Measurements from ENCODE around the gene ANO4. TPM values are rescaled to one million over a fixed set of nuclear protein-coding genes. Genes with fewer than 3 reads are reported as not detected.

Gene ANO4
- total and polyA plus RNA-seq, 5 donors from 2014 or later: not detected

DNA sequence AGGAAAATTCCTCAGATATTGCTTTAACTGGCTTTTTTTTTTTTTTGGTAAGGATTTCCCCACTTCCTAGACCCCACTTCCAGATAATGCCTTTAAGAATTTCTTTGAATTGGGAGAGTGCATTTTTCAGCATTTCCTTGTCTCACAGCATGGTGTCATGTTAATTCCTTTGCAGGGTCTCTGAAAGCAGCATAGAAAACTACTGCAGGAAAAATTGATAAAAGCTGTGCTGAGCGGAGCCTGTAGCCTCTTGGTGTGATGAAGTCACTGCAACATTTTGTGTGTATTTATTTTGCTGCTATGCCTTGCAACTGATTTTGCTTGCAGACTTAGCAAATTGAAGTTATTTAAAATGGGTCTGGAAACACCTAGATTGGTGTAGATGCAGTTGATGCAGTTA lies 2.7 kb downstream of the ANO4 start:
- DNase-seq (no peak), ATAC-seq (ENCODE audit: low read depth in 2 of 2) (no peak)
- Histone ChIP-seq H3K9me3 (ENCODE audit: control insufficient read depth in 2 of 2, low read length in 2 of 2) (no peaks in the 10 kb centered on the region), H3K27ac (ENCODE audit: insufficient read depth, low read length, poor library complexity, severe bottlenecking) (no peak overlapping the region), H3K4me3 (ENCODE audit: low read depth, low read length) (no peak overlapping the region), H3K4me1 (ENCODE audit: control insufficient read depth, insufficient read depth, low read length, poor library complexity, severe bottlenecking) (no peaks in the 10 kb centered on the region), H3K36me3 (ENCODE audit: control insufficient read depth, insufficient read depth, low read length) (no peaks in the 10 kb centered on the region), H3K27me3 (ENCODE audit: control insufficient read depth, insufficient read depth, low read length) (peaks cover 2% of the 10 kb centered on the region)
- H3K9me3 Mint-ChIP-seq: peaks cover 0 to 4% (median 0%) of the 10 kb centered on the region in 7 donors
- H3K36me3 Mint-ChIP-seq: no peaks in the 10 kb centered on the region
- H3K4me3 Mint-ChIP-seq: no peak overlapping the region
- H3K4me1 Mint-ChIP-seq: no peaks in the 10 kb centered on the region
- no peaks in the 10 kb centered on the region for H3K27me3 Mint-ChIP-seq
- H3K27ac Mint-ChIP-seq: no peak overlapping the region

DNA sequence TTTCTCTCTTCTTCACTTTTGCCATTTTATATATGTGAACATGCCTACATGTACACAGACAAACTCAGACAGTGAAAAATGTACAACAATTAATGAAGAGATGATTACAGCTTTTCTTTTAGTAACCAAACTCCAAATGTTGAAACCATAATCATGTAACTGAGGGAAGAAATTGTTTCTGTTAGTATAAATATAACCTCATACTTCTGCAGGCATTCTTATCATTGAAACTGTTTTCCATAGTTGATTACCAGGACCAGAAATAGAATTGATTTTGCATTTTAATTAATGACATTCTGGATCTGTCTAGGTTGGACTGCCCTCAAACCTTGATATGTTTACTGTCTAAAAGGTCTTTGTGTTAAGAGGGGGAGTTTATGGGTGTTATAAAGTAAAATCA lies 3.2 kb downstream of the ANO4 start:
- Mint-ChIP-seq H3K4me3 (no peak overlapping the region), H3K27me3 (no peaks in the 10 kb centered on the region), H3K9me3 (peaks cover 0 to 5% (median 0%) of the 10 kb centered on the region in 7 donors), H3K36me3 (no peaks in the 10 kb centered on the region), H3K27ac (no peak overlapping the region), H3K4me1 (no peaks in the 10 kb centered on the region)
- H3K9me3 ChIP-seq (ENCODE audit: control insufficient read depth in 2 of 2, low read length in 2 of 2): no peaks in the 10 kb centered on the region
- no peaks in the 10 kb centered on the region for H3K4me1 ChIP-seq (ENCODE audit: control insufficient read depth, insufficient read depth, low read length, poor library complexity, severe bottlenecking)
- H3K36me3 ChIP-seq (ENCODE audit: control insufficient read depth, insufficient read depth, low read length): no peaks in the 10 kb centered on the region
- DNase-seq (no peak), ATAC-seq (ENCODE audit: low read depth in 2 of 2) (no peak)
- H3K4me3 ChIP-seq (ENCODE audit: low read depth, low read length): no peak overlapping the region
- no peak overlapping the region for H3K27ac ChIP-seq (ENCODE audit: insufficient read depth, low read length, poor library complexity, severe bottlenecking)
- peaks cover 2% of the 10 kb centered on the region for H3K27me3 ChIP-seq (ENCODE audit: control insufficient read depth, insufficient read depth, low read length)

DNA sequence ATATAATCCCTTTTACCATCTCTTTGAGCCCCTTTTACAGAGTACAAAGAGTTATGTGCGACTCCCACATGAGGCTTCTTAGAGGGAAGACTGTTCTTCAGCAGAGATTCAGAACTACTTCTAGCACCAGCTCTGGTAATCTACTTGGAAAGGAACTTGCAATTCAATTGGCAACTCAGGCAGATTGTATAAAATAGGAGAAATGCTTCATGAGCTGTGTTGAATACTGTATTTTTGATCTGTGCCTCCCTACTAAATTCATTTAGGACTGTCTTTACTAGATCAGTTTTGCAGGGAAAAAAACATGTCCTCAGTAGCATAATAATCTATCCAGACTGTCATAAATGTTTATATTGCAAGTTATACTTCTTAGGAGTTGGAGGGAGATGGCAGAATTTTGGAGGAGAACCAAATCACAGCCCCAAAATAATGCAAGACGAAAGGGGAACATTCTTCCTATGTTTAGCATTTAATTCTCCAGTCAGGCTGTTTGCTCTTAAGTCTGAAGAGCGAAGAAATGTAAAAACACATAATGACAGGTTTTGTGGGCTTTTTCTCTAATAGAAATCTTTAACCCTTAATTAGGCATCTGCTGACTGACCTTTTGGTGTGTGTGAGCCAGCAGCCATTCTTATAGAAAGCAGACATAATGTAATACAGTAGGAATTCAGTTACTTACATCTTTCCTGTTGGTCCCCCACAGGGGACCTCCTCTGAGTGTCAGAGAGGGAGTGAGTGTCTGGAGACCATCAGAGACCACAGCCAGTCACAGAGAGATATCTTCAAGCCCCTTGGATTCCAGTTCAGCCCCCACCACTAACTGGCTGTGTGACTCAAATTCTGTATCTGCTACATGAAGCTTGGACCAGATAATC lies 3.9 kb downstream of the ANO4 start:
- Mint-ChIP-seq H3K27me3 (no peaks in the 10 kb centered on the region), H3K36me3 (no peaks in the 10 kb centered on the region), H3K27ac (no peak overlapping the region), H3K4me1 (no peaks in the 10 kb centered on the region), H3K9me3 (peaks cover 0 to 5% (median 0%) of the 10 kb centered on the region in 7 donors), H3K4me3 (no peak overlapping the region)
- no peaks in the 10 kb centered on the region for H3K36me3 ChIP-seq (ENCODE audit: control insufficient read depth, insufficient read depth, low read length)
- no peak for ATAC-seq (ENCODE audit: low read depth in 2 of 2)
- no peak for DNase-seq
- H3K9me3 ChIP-seq (ENCODE audit: control insufficient read depth in 2 of 2, low read length in 2 of 2): no peaks in the 10 kb centered on the region
- H3K27me3 ChIP-seq (ENCODE audit: control insufficient read depth, insufficient read depth, low read length): peaks cover 2% of the 10 kb centered on the region
- no peak overlapping the region for H3K4me3 ChIP-seq (ENCODE audit: low read depth, low read length)
- H3K27ac ChIP-seq (ENCODE audit: insufficient read depth, low read length, poor library complexity, severe bottlenecking): no peak overlapping the region
- H3K4me1 ChIP-seq (ENCODE audit: control insufficient read depth, insufficient read depth, low read length, poor library complexity, severe bottlenecking): no peaks in the 10 kb centered on the region

DNA sequence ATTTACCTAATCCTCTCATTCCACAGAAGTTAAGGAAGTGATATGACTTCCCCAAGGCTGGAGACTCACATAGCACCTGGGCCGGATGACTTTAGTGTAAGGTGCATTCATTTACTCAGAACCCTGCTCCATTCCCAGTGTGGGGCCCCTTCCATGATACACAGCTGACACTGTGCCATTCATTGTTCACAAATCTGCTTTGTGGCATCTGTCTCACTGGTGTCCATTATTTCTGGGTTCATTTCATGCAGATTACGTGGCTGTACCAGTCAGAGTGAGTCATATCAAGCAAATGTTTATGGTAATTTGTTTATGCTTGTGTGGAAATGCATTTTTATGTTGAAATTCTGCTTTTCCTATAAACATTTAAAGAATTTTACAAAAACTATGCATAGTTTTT lies 5.2 kb downstream of the ANO4 start:
- Histone ChIP-seq H3K27ac (ENCODE audit: insufficient read depth, low read length, poor library complexity, severe bottlenecking) (no peak overlapping the region), H3K36me3 (ENCODE audit: control insufficient read depth, insufficient read depth, low read length) (no peaks in the 10 kb centered on the region), H3K4me1 (ENCODE audit: control insufficient read depth, insufficient read depth, low read length, poor library complexity, severe bottlenecking) (no peaks in the 10 kb centered on the region), H3K27me3 (ENCODE audit: control insufficient read depth, insufficient read depth, low read length) (peaks cover 2% of the 10 kb centered on the region), H3K4me3 (ENCODE audit: low read depth, low read length) (no peak overlapping the region), H3K9me3 (ENCODE audit: control insufficient read depth in 2 of 2, low read length in 2 of 2) (no peaks in the 10 kb centered on the region)
- DNase-seq (no peak), ATAC-seq (ENCODE audit: low read depth in 2 of 2) (no peak)
- Mint-ChIP-seq H3K4me3 (no peak overlapping the region), H3K36me3 (no peaks in the 10 kb centered on the region), H3K4me1 (no peaks in the 10 kb centered on the region), H3K9me3 (peaks cover 0 to 5% (median 2%) of the 10 kb centered on the region in 7 donors), H3K27me3 (no peaks in the 10 kb centered on the region), H3K27ac (no peak overlapping the region)

DNA sequence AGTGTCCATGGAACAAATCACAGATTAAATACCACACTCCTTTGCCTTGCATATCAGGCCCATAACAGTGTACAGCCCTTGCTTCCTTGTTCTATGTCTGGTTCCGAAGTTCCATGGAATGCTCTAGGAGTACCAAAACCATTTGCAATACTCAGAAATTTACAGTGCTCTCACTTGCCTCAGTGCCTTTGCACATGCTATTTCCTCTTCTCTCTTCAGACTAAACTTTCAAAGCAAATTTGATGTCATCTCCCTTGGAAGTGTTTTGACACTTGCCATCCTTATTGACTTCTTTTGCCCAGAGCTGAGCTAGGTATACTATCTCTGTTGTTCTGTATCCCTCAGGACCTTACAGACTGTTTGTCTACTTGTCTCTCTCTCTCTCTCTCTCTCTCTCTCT lies 6.1 kb downstream of the ANO4 start:
- Mint-ChIP-seq H3K27me3 (no peaks in the 10 kb centered on the region), H3K9me3 (peaks cover 0 to 5% (median 3%) of the 10 kb centered on the region in 7 donors), H3K36me3 (no peaks in the 10 kb centered on the region), H3K27ac (no peak overlapping the region), H3K4me3 (no peak overlapping the region), H3K4me1 (no peaks in the 10 kb centered on the region)
- no peak for DNase-seq
- Histone ChIP-seq H3K4me1 (ENCODE audit: control insufficient read depth, insufficient read depth, low read length, poor library complexity, severe bottlenecking) (no peaks in the 10 kb centered on the region), H3K27ac (ENCODE audit: insufficient read depth, low read length, poor library complexity, severe bottlenecking) (no peak overlapping the region), H3K36me3 (ENCODE audit: control insufficient read depth, insufficient read depth, low read length) (no peaks in the 10 kb centered on the region), H3K27me3 (ENCODE audit: control insufficient read depth, insufficient read depth, low read length) (no peaks in the 10 kb centered on the region), H3K9me3 (ENCODE audit: control insufficient read depth in 2 of 2, low read length in 2 of 2) (no peaks in the 10 kb centered on the region), H3K4me3 (ENCODE audit: low read depth, low read length) (no peak overlapping the region)
- no peak for ATAC-seq (ENCODE audit: low read depth in 2 of 2)

DNA sequence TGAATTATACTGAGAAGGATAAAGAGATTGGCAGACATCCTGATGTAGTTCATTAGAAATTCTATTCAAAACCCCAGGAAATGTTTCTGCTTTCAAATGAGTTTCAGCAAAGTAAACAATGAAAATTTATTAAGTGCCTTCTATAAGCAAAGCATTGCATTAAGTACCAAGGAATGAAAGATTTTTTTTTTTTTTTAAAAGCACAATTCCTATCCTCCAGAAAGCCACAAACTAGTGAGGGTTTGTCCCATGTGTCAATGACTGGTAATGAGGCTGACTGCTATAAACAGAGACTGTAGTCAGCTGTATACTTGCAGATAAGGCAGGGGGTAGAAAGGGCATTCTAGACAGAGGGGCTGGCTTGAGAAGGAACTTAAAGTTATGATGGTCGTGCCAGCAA lies 6.7 kb downstream of the ANO4 start:
- H3K27ac Mint-ChIP-seq: no peak overlapping the region
- no peak overlapping the region for H3K4me3 Mint-ChIP-seq
- DNase-seq: no peak

DNA sequence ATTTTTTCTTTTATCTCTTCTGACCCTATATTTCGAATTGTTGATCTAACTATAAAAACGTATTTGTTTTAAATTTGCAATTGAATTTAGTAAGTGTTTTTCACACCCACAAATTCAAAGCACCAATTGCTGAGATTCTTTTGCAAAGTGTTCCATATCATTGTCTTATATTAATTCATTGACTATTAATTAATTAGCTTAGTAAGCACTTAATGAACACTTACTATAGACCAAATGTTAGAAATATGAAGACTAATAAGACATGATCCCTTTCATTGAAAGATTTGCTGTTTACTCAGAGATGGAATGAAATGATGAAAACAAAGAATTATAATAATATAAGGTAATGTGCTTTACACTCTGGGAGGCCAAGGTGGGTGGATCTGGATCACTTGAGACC lies 14.2 kb downstream of the ANO4 start:
- Histone ChIP-seq H3K27ac (ENCODE audit: insufficient read depth, low read length, poor library complexity, severe bottlenecking) (no peak overlapping the region), H3K9me3 (ENCODE audit: control insufficient read depth in 2 of 2, low read length in 2 of 2) (no peaks in the 10 kb centered on the region), H3K36me3 (ENCODE audit: control insufficient read depth, insufficient read depth, low read length) (no peaks in the 10 kb centered on the region), H3K4me1 (ENCODE audit: control insufficient read depth, insufficient read depth, low read length, poor library complexity, severe bottlenecking) (no peaks in the 10 kb centered on the region), H3K4me3 (ENCODE audit: low read depth, low read length) (no peak overlapping the region), H3K27me3 (ENCODE audit: control insufficient read depth, insufficient read depth, low read length) (no peaks in the 10 kb centered on the region)
- H3K27ac Mint-ChIP-seq: no peak overlapping the region
- H3K4me3 Mint-ChIP-seq: no peak overlapping the region
- DNase-seq (no peak), ATAC-seq (ENCODE audit: low read depth in 2 of 2) (no peak)
- H3K36me3 Mint-ChIP-seq: no peaks in the 10 kb centered on the region
- no peaks in the 10 kb centered on the region for H3K4me1 Mint-ChIP-seq
- H3K9me3 Mint-ChIP-seq: peaks cover 0 to 16% (median 5%) of the 10 kb centered on the region in 7 donors
- no peaks in the 10 kb centered on the region for H3K27me3 Mint-ChIP-seq

More for the DNA sequence above, 6.7 kb downstream of the ANO4 start:
- Histone ChIP-seq H3K36me3 (ENCODE audit: control insufficient read depth, insufficient read depth, low read length) (no peaks in the 10 kb centered on the region), H3K9me3 (ENCODE audit: control insufficient read depth in 2 of 2, low read length in 2 of 2) (no peaks in the 10 kb centered on the region), H3K27me3 (ENCODE audit: control insufficient read depth, insufficient read depth, low read length) (no peaks in the 10 kb centered on the region), H3K4me1 (ENCODE audit: control insufficient read depth, insufficient read depth, low read length, poor library complexity, severe bottlenecking) (no peaks in the 10 kb centered on the region), H3K4me3 (ENCODE audit: low read depth, low read length) (no peak overlapping the region), H3K27ac (ENCODE audit: insufficient read depth, low read length, poor library complexity, severe bottlenecking) (no peak overlapping the region)
- no peaks in the 10 kb centered on the region for H3K27me3 Mint-ChIP-seq
- no peak for ATAC-seq (ENCODE audit: low read depth in 2 of 2)
- no peaks in the 10 kb centered on the region for H3K36me3 Mint-ChIP-seq
- peaks cover 0 to 8% (median 5%) of the 10 kb centered on the region in 7 donors for H3K9me3 Mint-ChIP-seq
- no peaks in the 10 kb centered on the region for H3K4me1 Mint-ChIP-seq

DNA sequence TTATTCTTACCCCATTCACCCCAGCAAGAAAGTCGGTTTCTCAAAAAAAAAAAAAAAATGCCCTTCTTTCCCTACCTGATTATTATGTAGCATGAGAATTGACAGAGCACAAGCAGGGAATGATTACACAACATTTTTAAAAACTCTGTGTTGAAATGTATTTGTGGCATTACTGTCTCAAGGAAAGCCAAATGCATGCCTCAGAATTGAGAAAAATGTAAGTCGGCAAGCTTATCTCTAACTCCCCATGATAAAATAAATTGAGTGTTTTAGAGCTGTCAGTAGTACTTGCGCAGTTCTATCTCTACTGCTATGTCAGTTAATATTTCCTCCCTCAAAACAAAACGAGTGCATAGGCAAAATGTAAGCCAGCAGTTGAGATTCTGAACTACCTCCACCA lies 25.7 kb downstream of the ANO4 start:
- no peak for ATAC-seq (ENCODE audit: low read depth in 2 of 2)
- Histone ChIP-seq H3K36me3 (ENCODE audit: control insufficient read depth, insufficient read depth, low read length) (no peaks in the 10 kb centered on the region), H3K27ac (ENCODE audit: insufficient read depth, low read length, poor library complexity, severe bottlenecking) (no peak overlapping the region), H3K9me3 (ENCODE audit: control insufficient read depth in 2 of 2, low read length in 2 of 2) (no peaks in the 10 kb centered on the region), H3K27me3 (ENCODE audit: control insufficient read depth, insufficient read depth, low read length) (no peaks in the 10 kb centered on the region), H3K4me3 (ENCODE audit: low read depth, low read length) (no peak overlapping the region), H3K4me1 (ENCODE audit: control insufficient read depth, insufficient read depth, low read length, poor library complexity, severe bottlenecking) (no peaks in the 10 kb centered on the region)
- H3K4me1 Mint-ChIP-seq: no peaks in the 10 kb centered on the region
- DNase-seq: no peak
- H3K27ac Mint-ChIP-seq: no peak overlapping the region
- no peak overlapping the region for H3K4me3 Mint-ChIP-seq
- H3K9me3 Mint-ChIP-seq: peaks cover 0 to 3% (median 0%) of the 10 kb centered on the region in 7 donors
- H3K27me3 Mint-ChIP-seq: no peaks in the 10 kb centered on the region
- H3K36me3 Mint-ChIP-seq: no peaks in the 10 kb centered on the region

Measured in CD4-positive, CD25-positive, alpha-beta regulatory T cell (primary cell).